Natural killer cell (primary cell): Measurements from ENCODE around the gene CAVIN3. TPM values are rescaled to one million over a fixed set of nuclear protein-coding genes. Genes with fewer than 3 reads are reported as not detected.
"Not testable (repeated sequence)": the region's sequence is repeated elsewhere in the genome, so short reads cannot be mapped to it uniquely, and the experiment has no call there.

Experiments used
- ATAC-seq, 3 donors: fragments of 150-1000 bp in 2 of 3; fragments of 200-7000 bp in 1 of 3; cut with Tn5 transposase; 1 replicate in 1 of 3; 2 replicates in 2 of 3; pipeline ENCODE4 v1.10.0; 2021; ENCODE audit warnings: mild to moderate bottlenecking in 2 of 3, moderate library complexity in 2 of 3
- DNase-seq, 2 donors: peaks; one replicate each; pipeline versions ENCODE4 v3.0.0 to v3.0.0-alpha.2; 2013 to 2021; ENCODE audit warnings: mixed read lengths in 1 of 2
- H3K27ac ChIP-seq: one replicate; pipeline ENCODE4 v1.5.1; 2013; ENCODE audit warnings: mild to moderate bottlenecking, low read length
- H3K27me3 ChIP-seq: one replicate; pipeline ENCODE4 v1.6.1; 2013; ENCODE audit warnings: low read length; ENCODE audit not compliant: control insufficient read depth, insufficient read depth
- H3K36me3 ChIP-seq: one replicate; pipeline ENCODE4 v1.6.1; 2013; ENCODE audit warnings: low read length; ENCODE audit not compliant: control insufficient read depth, insufficient read depth
- H3K4me1 ChIP-seq: one replicate; pipeline ENCODE4 v1.6.1; 2013; ENCODE audit warnings: low read length; ENCODE audit not compliant: control insufficient read depth, insufficient read depth
- H3K4me3 ChIP-seq: one replicate; pipeline ENCODE4 v1.5.1; 2013; ENCODE audit warnings: low read length
- H3K9me3 ChIP-seq: one replicate; pipeline ENCODE4 v1.6.1; 2013; ENCODE audit warnings: low read length; ENCODE audit not compliant: control insufficient read depth, insufficient read depth
- H3K27ac Mint-ChIP-seq, 2 donors: one replicate each; pipeline ENCODE4 v1.8.0; 2022; ENCODE audit warnings: mild to moderate bottlenecking in 2 of 2, mixed read lengths in 2 of 2, moderate library complexity in 1 of 2
- H3K27me3 Mint-ChIP-seq, 2 donors: one replicate each; pipeline ENCODE4 v1.8.0; 2022; ENCODE audit warnings: low read depth in 2 of 2, mixed read lengths in 2 of 2
- H3K36me3 Mint-ChIP-seq: one replicate; pipeline ENCODE4 v1.8.0; 2022; ENCODE audit warnings: mixed read lengths
- H3K4me1 Mint-ChIP-seq, 2 donors: one replicate each; pipeline ENCODE4 v1.8.0; 2022; ENCODE audit warnings: mixed read lengths in 2 of 2
- H3K4me3 Mint-ChIP-seq: one replicate; pipeline ENCODE4 v1.8.0; 2022; ENCODE audit warnings: mild to moderate bottlenecking, moderate library complexity, mixed read lengths
- H3K9me3 Mint-ChIP-seq, 2 donors: one replicate each; pipeline ENCODE4 v1.8.0; 2022; ENCODE audit warnings: mixed read lengths in 2 of 2
- CTCF ChIP-seq: fragments of 200-600 bp; IDR thresholded peaks from one replicate; pipeline ENCODE4 v1.8.0; 2022; ENCODE audit warnings: antibody characterized with exemption
- WGBS: methylation state at CpG from one replicate; pipeline ENCODE4 v1.1.7; 2013; ENCODE audit warnings: missing lambda C conversion rate; ENCODE audit not compliant: insufficient coverage; 5-methylcytosine and 5-hydroxymethylcytosine counted together
- intact Hi-C: fragments of 100-400 bp; cut with micrococcal nuclease; formaldehyde crosslinking; loops from one replicate; pipeline ENCODE4 v1.14.2; 2022
- total RNA-seq, 4 donors: library from RNA; stranded (reverse); fragments of 120-200 nt in 1 of 4; gene quantifications; one replicate each; pipeline versions ENCODE4 v1.2.3 to v1.2.4, GENCODE V29; 2013 to 2022

The CAVIN3 gene
- total RNA-seq, 3 donors from 2014 or later (not counting 1 experiment from before 2014, with no cell fraction given): not detected

- no peak overlapping the region for H3K4me3 ChIP-seq
- H3K9me3 ChIP-seq: no peaks in the 10 kb centered on the region
- Mint-ChIP-seq H3K4me1 (no peaks in the 10 kb centered on the region), H3K9me3 (no peaks in the 10 kb centered on the region), H3K27me3 (peaks cover 9 to 26% of the 10 kb centered on the region in 2 donors), H3K4me3 (no peak overlapping the region), H3K27ac (no peak overlapping the region), H3K36me3 (no peaks in the 10 kb centered on the region)
- DNase-seq: no peak
- H3K27ac ChIP-seq: no peak overlapping the region
- no peaks in the 10 kb centered on the region for H3K27me3 ChIP-seq
- H3K4me1 ChIP-seq: no peaks in the 10 kb centered on the region
- intact Hi-C loops: no loop called here
- no peak for TF ChIP-seq CTCF
- no peaks in the 10 kb centered on the region for H3K36me3 ChIP-seq
- WGBS: 100% methylated on average over 1 of the region's 1 CpG
- no peak for ATAC-seq
Observed at GRCh38 chr11:6297831-6298230, 22.5 kb downstream of the CAVIN3 start.

GRCh38 chr11:6285019-6285418 is 35.3 kb downstream of the CAVIN3 start:
- no peaks in the 10 kb centered on the region for H3K4me1 Mint-ChIP-seq
- no peaks in the 10 kb centered on the region for H3K4me1 ChIP-seq

GRCh38 chr11:6284250-6284649 is 36.1 kb downstream of the CAVIN3 start:
- Histone ChIP-seq H3K27ac (no peak overlapping the region), H3K4me1 (no peaks in the 10 kb centered on the region), H3K27me3 (peaks cover 2% of the 10 kb centered on the region), H3K9me3 (no peaks in the 10 kb centered on the region), H3K4me3 (no peak overlapping the region), H3K36me3 (no peaks in the 10 kb centered on the region)
- H3K27me3 Mint-ChIP-seq: peaks cover 34 to 45% of the 10 kb centered on the region in 2 donors
- no peak overlapping the region for H3K4me3 Mint-ChIP-seq
- no peaks in the 10 kb centered on the region for H3K4me1 Mint-ChIP-seq
- H3K27ac Mint-ChIP-seq: no peak overlapping the region
- no peaks in the 10 kb centered on the region for H3K36me3 Mint-ChIP-seq
- no peak for TF ChIP-seq CTCF
- WGBS: 73% methylated on average over 3 of the region's 3 CpGs
- DNase-seq: no peak
- no peaks in the 10 kb centered on the region for H3K9me3 Mint-ChIP-seq
- intact Hi-C loops: no loop called here
- ATAC-seq: no peak

More at GRCh38 chr11:6285019-6285418, 35.3 kb downstream of the CAVIN3 start:
- WGBS: 87% methylated on average over 4 of the region's 4 CpGs
- no peak for DNase-seq
- H3K9me3 Mint-ChIP-seq: no peaks in the 10 kb centered on the region
- Histone ChIP-seq H3K9me3 (no peaks in the 10 kb centered on the region), H3K4me3 (no peak overlapping the region), H3K36me3 (no peaks in the 10 kb centered on the region), H3K27me3 (peaks cover 2% of the 10 kb centered on the region), H3K27ac (no peak overlapping the region)
- no peak for ATAC-seq
- no peak overlapping the region for H3K4me3 Mint-ChIP-seq
- intact Hi-C loops: no loop called here
- TF ChIP-seq CTCF: no peak
- no peak overlapping the region for H3K27ac Mint-ChIP-seq
- H3K36me3 Mint-ChIP-seq: no peaks in the 10 kb centered on the region
- peaks cover 37 to 52% of the 10 kb centered on the region in 2 donors for H3K27me3 Mint-ChIP-seq

GRCh38 chr11:6283453-6284023 is 36.8 kb downstream of the CAVIN3 start:
- peaks cover 33 to 38% of the 10 kb centered on the region in 2 donors for H3K27me3 Mint-ChIP-seq
- no peaks in the 10 kb centered on the region for H3K36me3 Mint-ChIP-seq

GRCh38 chr11:6280809-6281208 is 39.5 kb downstream of the CAVIN3 start:
- ATAC-seq, H3K9me3 Mint-ChIP-seq, intact Hi-C loops, H3K4me1 ChIP-seq, H3K4me3 ChIP-seq, H3K27ac ChIP-seq, H3K4me1 Mint-ChIP-seq, H3K36me3 ChIP-seq, H3K27me3 ChIP-seq, H3K36me3 Mint-ChIP-seq, H3K4me3 Mint-ChIP-seq, H3K9me3 ChIP-seq, H3K27ac Mint-ChIP-seq, DNase-seq: not testable (repeated sequence)
- WGBS: 65% methylated on average over 7 of the region's 7 CpGs
- peaks cover 38 to 51% of the 10 kb centered on the region in 2 donors for H3K27me3 Mint-ChIP-seq

More at GRCh38 chr11:6283453-6284023, 36.8 kb downstream of the CAVIN3 start:
- Histone ChIP-seq H3K4me3 (no peak overlapping the region), H3K9me3 (no peaks in the 10 kb centered on the region), H3K27me3 (peaks cover 2% of the 10 kb centered on the region), H3K4me1 (no peaks in the 10 kb centered on the region), H3K27ac (no peak overlapping the region), H3K36me3 (no peaks in the 10 kb centered on the region)
- H3K4me3 Mint-ChIP-seq: no peak overlapping the region
- WGBS: 78% methylated on average over 4 of the region's 4 CpGs
- TF ChIP-seq CTCF: no peak
- DNase-seq: no peak
- H3K4me1 Mint-ChIP-seq: no peaks in the 10 kb centered on the region
- intact Hi-C loops: no loop called here
- ATAC-seq: no peak
- no peaks in the 10 kb centered on the region for H3K9me3 Mint-ChIP-seq
- no peak overlapping the region for H3K27ac Mint-ChIP-seq
